Adrenal gland (tissue), 12 donors: ENCODE data around the gene SSH3. TPM values are rescaled to one million over a fixed set of nuclear protein-coding genes. Genes with fewer than 3 reads are reported as not detected.

ENCODE experiments used
- DNase-seq, 7 donors: peaks; one replicate each; pipeline ENCODE4 v3.0.0-alpha.2; 2019 to 2020
- H3K27ac ChIP-seq, 5 donors: fragments of 200-600 bp; sonication (generic) in 4 of 5; 1 replicate in 3 of 5; 2 replicates in 2 of 5; pipeline versions ENCODE4 v1.5.1 to v1.8.0; 2016 to 2020; ENCODE audit warnings: mild to moderate bottlenecking in 1 of 5
- H3K27me3 ChIP-seq: fragments of 200-600 bp; 2 replicates; pipeline ENCODE4 v1.8.0; 2021
- H3K36me3 ChIP-seq, 2 donors: fragments of 200-600 bp; replicated peaks in 1 of 2; 1 replicate in 1 of 2; 2 replicates in 1 of 2; pipeline versions ENCODE4 v1.5.1 to v1.8.0; 2018 to 2022
- H3K4me1 ChIP-seq, 2 donors: fragments of 200-600 bp; replicated peaks in 1 of 2; 1 replicate in 1 of 2; 2 replicates in 1 of 2; pipeline versions ENCODE4 v1.5.1 to v1.8.0; 2018 to 2021
- H3K4me3 ChIP-seq, 4 donors: fragments of 200-600 bp; sonication (generic) in 3 of 4; one replicate each; pipeline ENCODE4 v1.5.1; 2016 to 2018
- H3K9me3 ChIP-seq, 3 donors: fragments of 200-600 bp; sonication (generic) in 1 of 3; replicated peaks in 1 of 3; 1 replicate in 2 of 3; 2 replicates in 1 of 3; pipeline versions ENCODE4 v1.5.1 to v1.8.0; 2016 to 2021
- POLR2A ChIP-seq, 2 donors: fragments of 450-650 bp; IDR thresholded peaks; one replicate each; pipeline ENCODE4 v1.6.1; 2017; ENCODE audit warnings: antibody characterized with exemption in 2 of 2, mild to moderate bottlenecking in 2 of 2, moderate library complexity in 1 of 2
- WGBS, 4 donors: extraction: QIAGEN DNeasy Blood & Tissue Kit in 2 of 4; methylation state at CpG; one replicate each; pipeline versions ENCODE4 v1.1.5 to v1.1.7; 2013 to 2017; 5-methylcytosine and 5-hydroxymethylcytosine counted together
- intact Hi-C, 2 donors: fragments of 100-400 bp; cut with DNase I; formaldehyde crosslinking; loops; one replicate each; pipeline versions ENCODE4 v1.14.1 to v1.15.0; 2022 to 2023
- polyA plus RNA-seq, 3 donors: library from polyadenylated mRNA; stranded (reverse); fragments of 200-250 nt in 2 of 3; fragments of 350-450 nt in 1 of 3; fragmentation: Illumina TruSeq in 1 of 3; extraction: RNeasy Lipid Tissue Mini Kit (QIAGEN cat#74804) in 1 of 3; gene quantifications; one replicate each; pipeline ENCODE4 v1.2.3, GENCODE V29; 2013 to 2014
- total RNA-seq, 9 donors: library from RNA; depleted of rRNA in 4 of 9; stranded (reverse); fragments of >200 nt in 4 of 9; fragments of 120-200 nt in 1 of 9; fragmentation: NEBNext Ultra II Directional in 1 of 9; extraction: Animal tissue kit (Norgen Biotek cat#: 25700) in 1 of 9; gene quantifications; one replicate each; pipeline versions ENCODE4 v1.1.0 to v1.2.4, GENCODE V29; 2013 to 2023
- TF ChIP-seq, protein P1 (sequence below), 6 experiments: fragments of 450-650 bp in 4 of 6; fragments of 200-600 bp in 2 of 6; sonication (generic) in 1 of 6; IDR thresholded peaks; 1 replicate in 5 of 6; 2 replicates in 1 of 6; pipeline versions ENCODE4 v1.5.1 to v1.8.0; 2016 to 2021; ENCODE audit warnings: antibody characterized with exemption in 6 of 6, mild to moderate bottlenecking in 2 of 6, moderate library complexity in 1 of 6
- donor health status: healthy with polysubstance abuse.
- donor health status: Bipolar disorder and iron deficiency.
- donor health status: DM: yes; HTN: yes; CAD: no.
- donor health status: DM: no; HTN: no; CAD: no.
- donor health status: DM: no; HTN: no; CAD: no.
- donor health status: DM: yes; HTN: yes; CAD: no.

SSH3 gene
- total and polyA plus RNA-seq, 12 donors, result 4.2 to 35.2 (median 24.6) TPM

DNA sequence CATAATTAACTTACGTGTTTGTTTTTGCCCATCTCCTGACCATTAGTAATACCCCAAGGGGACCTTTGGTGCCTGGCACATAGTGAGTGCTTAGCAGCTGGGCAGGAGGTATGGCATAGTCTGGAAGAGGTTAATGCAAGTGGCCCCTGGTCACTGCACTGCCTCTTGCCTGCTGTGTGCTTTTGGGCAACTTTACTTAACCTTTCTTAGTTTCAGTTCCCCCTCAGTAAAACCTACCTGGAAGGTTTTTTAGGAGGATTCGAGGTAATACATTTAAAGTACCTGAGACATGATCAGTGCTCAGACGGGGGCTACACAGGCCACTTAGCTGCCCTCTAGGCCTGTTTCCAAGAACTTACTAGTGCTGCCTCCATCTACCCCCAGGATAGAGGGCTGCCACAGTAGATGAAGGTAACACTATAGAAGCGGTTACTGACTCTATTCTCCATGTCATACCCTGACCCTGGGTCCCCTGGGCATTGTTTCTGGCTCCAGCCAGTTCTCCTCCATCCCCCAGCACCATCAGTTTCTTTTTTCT lies 46.7 kb downstream of the SSH3 start:
- no peak overlapping the region for H3K27ac ChIP-seq
- intact Hi-C loops, result loop anchor here in 1 of 2 donors (5.0 kb wide), 1 partner anchor 32 kb away; no protein-coding TSS in a partner anchor
- H3K4me1 ChIP-seq, result peaks cover 32 to 38% of the 10 kb centered on the region in 2 donors
- TF ChIP-seq, protein P1, sequence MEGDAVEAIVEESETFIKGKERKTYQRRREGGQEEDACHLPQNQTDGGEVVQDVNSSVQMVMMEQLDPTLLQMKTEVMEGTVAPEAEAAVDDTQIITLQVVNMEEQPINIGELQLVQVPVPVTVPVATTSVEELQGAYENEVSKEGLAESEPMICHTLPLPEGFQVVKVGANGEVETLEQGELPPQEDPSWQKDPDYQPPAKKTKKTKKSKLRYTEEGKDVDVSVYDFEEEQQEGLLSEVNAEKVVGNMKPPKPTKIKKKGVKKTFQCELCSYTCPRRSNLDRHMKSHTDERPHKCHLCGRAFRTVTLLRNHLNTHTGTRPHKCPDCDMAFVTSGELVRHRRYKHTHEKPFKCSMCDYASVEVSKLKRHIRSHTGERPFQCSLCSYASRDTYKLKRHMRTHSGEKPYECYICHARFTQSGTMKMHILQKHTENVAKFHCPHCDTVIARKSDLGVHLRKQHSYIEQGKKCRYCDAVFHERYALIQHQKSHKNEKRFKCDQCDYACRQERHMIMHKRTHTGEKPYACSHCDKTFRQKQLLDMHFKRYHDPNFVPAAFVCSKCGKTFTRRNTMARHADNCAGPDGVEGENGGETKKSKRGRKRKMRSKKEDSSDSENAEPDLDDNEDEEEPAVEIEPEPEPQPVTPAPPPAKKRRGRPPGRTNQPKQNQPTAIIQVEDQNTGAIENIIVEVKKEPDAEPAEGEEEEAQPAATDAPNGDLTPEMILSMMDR (IDR thresholded peaks at IDR 0.05), result no peak
- TF ChIP-seq POLR2A (IDR thresholded peaks at IDR 0.05), result no peak
- WGBS, 4 donors, result 82 to 91% (median 85%) methylated on average over 4 of the region's 4 CpGs
- H3K9me3 ChIP-seq, result no peaks in the 10 kb centered on the region
- no peak for DNase-seq
- H3K36me3 ChIP-seq, result no peaks in the 10 kb centered on the region
- no peak overlapping the region for H3K4me3 ChIP-seq
- H3K27me3 ChIP-seq, result no peaks in the 10 kb centered on the region

DNA sequence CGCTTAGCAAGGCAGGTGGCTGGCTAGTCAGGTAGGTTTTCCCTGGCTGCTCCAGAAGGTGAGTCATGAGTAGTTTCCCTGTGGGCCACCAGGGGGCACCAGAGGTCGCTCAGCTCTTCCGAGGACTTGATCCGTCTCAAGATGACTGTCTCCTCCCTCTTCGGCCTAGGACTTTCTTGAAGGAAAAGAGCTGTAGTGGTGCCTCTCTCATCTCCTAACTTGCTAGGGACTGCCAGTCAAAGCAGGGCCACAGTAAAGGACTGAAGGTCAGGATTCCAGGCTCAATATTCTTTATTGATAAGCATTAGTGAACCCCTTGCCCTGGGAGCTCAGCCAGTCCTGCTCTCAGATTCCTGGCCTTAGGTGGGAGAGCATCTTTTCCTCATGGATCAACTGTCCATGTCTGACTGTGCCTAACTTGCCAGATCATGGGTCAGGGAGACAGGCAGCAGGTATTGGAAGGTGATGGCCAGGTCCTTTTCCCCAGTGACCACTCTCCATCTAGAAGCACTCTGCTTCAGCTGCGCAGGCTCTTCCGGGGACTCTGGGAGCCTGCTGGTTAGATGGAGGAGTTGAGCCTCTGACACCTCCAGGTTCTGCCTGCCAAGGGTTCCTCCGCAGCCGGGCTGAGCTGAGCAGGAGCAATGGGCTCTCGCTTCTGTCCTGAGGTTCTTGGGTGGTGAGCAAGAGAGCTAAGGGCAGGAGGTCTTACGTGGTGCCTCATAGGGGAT lies 48.1 kb downstream of the SSH3 start:
- intact Hi-C loops, result loop anchor here in 1 of 2 donors (2.0 kb wide), 1 partner anchor 31 kb away; no protein-coding TSS in a partner anchor
- H3K4me3 ChIP-seq, result no peak overlapping the region

DNA sequence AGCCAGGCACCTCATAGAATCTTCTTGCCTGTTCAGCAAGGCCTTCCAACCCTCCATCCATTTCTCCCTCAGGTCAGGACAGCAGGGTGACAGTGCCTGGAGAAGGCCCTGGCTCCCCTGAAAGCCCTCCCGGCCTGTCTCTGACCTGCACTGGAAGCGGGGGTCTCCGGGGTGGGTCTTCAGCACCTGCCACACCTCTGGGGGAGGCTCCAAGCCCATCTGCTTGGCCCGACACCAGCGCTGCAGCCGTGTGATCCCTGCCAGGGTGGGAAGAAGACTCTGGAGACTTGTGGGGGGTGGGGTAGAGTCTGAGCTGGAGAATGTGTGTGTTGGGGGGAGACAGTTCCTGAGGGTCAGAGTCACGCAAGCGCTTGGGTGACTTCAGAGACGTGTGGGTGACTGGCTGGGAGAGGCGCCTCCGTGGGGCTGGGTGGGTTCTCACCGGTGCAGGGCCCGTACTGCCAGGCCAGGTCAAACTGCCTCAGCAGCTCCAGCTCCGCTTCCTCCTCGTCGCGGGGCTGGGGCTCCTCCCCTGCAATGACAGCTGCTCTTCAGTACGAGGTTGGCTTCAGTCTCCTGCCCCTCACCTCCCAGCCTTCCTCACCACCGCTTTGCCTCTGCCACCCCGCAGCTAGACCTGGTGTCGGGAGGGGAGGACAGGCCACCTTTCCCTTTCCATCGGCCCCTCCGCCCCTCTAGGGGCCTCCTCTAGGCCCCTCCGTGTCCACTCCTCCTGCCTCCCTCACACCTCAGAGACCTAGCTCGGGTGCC lies 49.4 kb downstream of the SSH3 start:
- TF ChIP-seq, protein P1 (IDR thresholded peaks at IDR 0.05), result no peak
- no peak for TF ChIP-seq POLR2A (IDR thresholded peaks at IDR 0.05)
- H3K4me1 ChIP-seq, result peaks cover 37 to 64% of the 10 kb centered on the region in 2 donors
- peak overlapping the region; percentile 91 to 99 (median 98) for H3K27ac ChIP-seq
- intact Hi-C loops, result loop anchor here in 1 of 2 donors (2.0 kb wide), 1 partner anchor 30 kb away; no protein-coding TSS in a partner anchor
- no peaks in the 10 kb centered on the region for H3K36me3 ChIP-seq
- DNase-seq, result peak in 3 of 7 donors; percentile 52 to 65 (median 65)
- no peaks in the 10 kb centered on the region for H3K27me3 ChIP-seq
- H3K4me3 ChIP-seq, result peak overlapping the region; percentile 13 to 82 (median 56)
- no peaks in the 10 kb centered on the region for H3K9me3 ChIP-seq
- 0 to 16% (median 10%) methylated on average over 3 to 25 of the region's 25 CpGs for WGBS, 4 donors

More for the DNA sequence above, 48.1 kb downstream of the SSH3 start:
- Histone ChIP-seq H3K27ac (peak overlapping the region in 4 of 5 donors; percentile 57 to 99 (median 98)), H3K36me3 (no peaks in the 10 kb centered on the region), H3K27me3 (no peaks in the 10 kb centered on the region), H3K4me1 (peaks cover 37 to 51% of the 10 kb centered on the region in 2 donors), H3K9me3 (no peaks in the 10 kb centered on the region)
- peak in 6 of 7 donors; percentile 57 to 78 (median 65) for DNase-seq
- no peak for TF ChIP-seq POLR2A (IDR thresholded peaks at IDR 0.05)
- TF ChIP-seq, protein P1 (IDR thresholded peaks at IDR 0.05), result peak; percentile 77 to 92 (median 88)
- WGBS, 4 donors, result 48 to 55% (median 51%) methylated on average over 10 to 11 of the region's 11 CpGs
